Suprapubic skin (tissue), 4 donors: ENCODE measurements around the gene MVK.

Source experiments
- POLR2A ChIP-seq, 2 donors: fragments of 450-650 bp; IDR thresholded peaks; one replicate each; pipeline ENCODE4 v1.6.1; 2017; ENCODE audit warnings: antibody characterized with exemption in 2 of 2, mild to moderate bottlenecking in 2 of 2, moderate library complexity in 2 of 2
- POLR2AphosphoS5 ChIP-seq, 3 donors: sonication (generic); formaldehyde crosslinking; IDR thresholded peaks; one replicate each; pipeline ENCODE4 v1.6.1; 2017; ENCODE audit warnings: antibody characterized with exemption in 3 of 3
- TF ChIP-seq, protein P1 (sequence below), 2 donors: fragments of 200-600 bp in 1 of 2; fragments of 450-650 bp in 1 of 2; sonication (generic) in 1 of 2; IDR thresholded peaks; one replicate each; pipeline ENCODE4 v1.5.1; 2016 to 2019; ENCODE audit warnings: antibody characterized with exemption in 2 of 2, mild to moderate bottlenecking in 1 of 2, moderate library complexity in 1 of 2

DNA sequence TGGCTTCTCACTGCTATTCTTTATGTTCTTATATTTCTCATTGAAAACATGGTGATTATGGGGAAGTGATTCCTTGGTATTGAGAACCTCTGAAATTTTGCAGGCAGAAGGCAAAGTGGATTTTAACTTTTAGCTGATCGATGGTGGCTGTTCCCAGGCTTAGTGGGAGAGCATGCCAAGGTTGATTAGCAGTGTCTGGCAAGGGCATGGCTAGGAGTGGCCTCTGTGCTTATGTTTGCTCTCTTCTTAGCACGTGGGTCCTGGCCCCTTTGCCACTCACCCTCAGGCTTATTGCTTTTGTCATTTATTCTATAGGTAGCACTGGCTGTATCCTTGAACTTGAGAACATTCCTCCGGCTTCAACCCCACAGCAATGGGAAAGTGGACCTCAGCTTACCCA lies 2.1 kb downstream of the MVK start:
- TF ChIP-seq, protein P1, sequence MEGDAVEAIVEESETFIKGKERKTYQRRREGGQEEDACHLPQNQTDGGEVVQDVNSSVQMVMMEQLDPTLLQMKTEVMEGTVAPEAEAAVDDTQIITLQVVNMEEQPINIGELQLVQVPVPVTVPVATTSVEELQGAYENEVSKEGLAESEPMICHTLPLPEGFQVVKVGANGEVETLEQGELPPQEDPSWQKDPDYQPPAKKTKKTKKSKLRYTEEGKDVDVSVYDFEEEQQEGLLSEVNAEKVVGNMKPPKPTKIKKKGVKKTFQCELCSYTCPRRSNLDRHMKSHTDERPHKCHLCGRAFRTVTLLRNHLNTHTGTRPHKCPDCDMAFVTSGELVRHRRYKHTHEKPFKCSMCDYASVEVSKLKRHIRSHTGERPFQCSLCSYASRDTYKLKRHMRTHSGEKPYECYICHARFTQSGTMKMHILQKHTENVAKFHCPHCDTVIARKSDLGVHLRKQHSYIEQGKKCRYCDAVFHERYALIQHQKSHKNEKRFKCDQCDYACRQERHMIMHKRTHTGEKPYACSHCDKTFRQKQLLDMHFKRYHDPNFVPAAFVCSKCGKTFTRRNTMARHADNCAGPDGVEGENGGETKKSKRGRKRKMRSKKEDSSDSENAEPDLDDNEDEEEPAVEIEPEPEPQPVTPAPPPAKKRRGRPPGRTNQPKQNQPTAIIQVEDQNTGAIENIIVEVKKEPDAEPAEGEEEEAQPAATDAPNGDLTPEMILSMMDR (IDR thresholded peaks at IDR 0.05): no peak
- TF ChIP-seq POLR2A (IDR thresholded peaks at IDR 0.05) (no peak), POLR2AphosphoS5 (IDR thresholded peaks at IDR 0.05) (no peak)
